GM12865 (cell line): ENCODE results near the gene PHC1.
"Not testable (repeated sequence)": the region's sequence is repeated elsewhere in the genome, so short reads cannot be mapped to it uniquely, and the experiment has no call there.

ENCODE experiments used
- DNase-seq: peaks from one replicate; pipeline ENCODE4 v3.0.0; 2010; ENCODE audit warnings: low read depth
- H3K4me3 ChIP-seq: 2 replicates; pipeline ENCODE4 v1.5.1; 2011; ENCODE audit warnings: mild to moderate bottlenecking, low read depth, low read length, control low read depth
- CTCF ChIP-seq: IDR thresholded peaks from 2 replicates; pipeline ENCODE4 v1.5.1; 2011; ENCODE audit warnings: low read length, control low read depth, low read depth, inconsistent platforms; ENCODE audit not compliant: insufficient read depth; ENCODE audit errors: missing control alignments

PHC1 gene

GRCh38 chr12:8917031-8917430, 2.7 kb downstream of the PHC1 start:
- no peak overlapping the region for H3K4me3 ChIP-seq
- no peak for DNase-seq
- no peak for TF ChIP-seq CTCF

- no peak for DNase-seq
- no peak overlapping the region for H3K4me3 ChIP-seq
- TF ChIP-seq CTCF, result no peak
Observed at GRCh38 chr12:8917751-8918150, 3.4 kb downstream of the PHC1 start.

- not testable (repeated sequence) for H3K4me3 ChIP-seq, DNase-seq
Observed at GRCh38 chr12:8919643-8920042, 5.3 kb downstream of the PHC1 start.

GRCh38 chr12:8922544-8922943, 8.2 kb downstream of the PHC1 start:
- no peak for DNase-seq
- TF ChIP-seq CTCF, result no peak
- no peak overlapping the region for H3K4me3 ChIP-seq

- H3K4me3 ChIP-seq, DNase-seq: not testable (repeated sequence)
Observed at GRCh38 chr12:8930655-8931323, 16.5 kb downstream of the PHC1 start.

- DNase-seq, H3K4me3 ChIP-seq: not testable (repeated sequence)
Observed at GRCh38 chr12:8932464-8932863, 18.2 kb downstream of the PHC1 start.

- H3K4me3 ChIP-seq, DNase-seq: not testable (repeated sequence)
Observed at GRCh38 chr12:8934080-8934479, 19.8 kb downstream of the PHC1 start.

GRCh38 chr12:8936735-8937134, 22.4 kb downstream of the PHC1 start:
- TF ChIP-seq CTCF, result no peak
- DNase-seq, result no peak
- no peak overlapping the region for H3K4me3 ChIP-seq

- DNase-seq, H3K4me3 ChIP-seq: not testable (repeated sequence)
Observed at GRCh38 chr12:8937842-8938442, 23.6 kb downstream of the PHC1 start.
